Endothelial cell of umbilical vein (primary cell): ENCODE measurements around the gene FAM3A. TPM values are rescaled to one million over a fixed set of nuclear protein-coding genes. Genes with fewer than 3 reads are reported as not detected.

Source experiments
- BruUV-seq: library from RNA; stranded (reverse); fragments of 400-500 nt; replicated peaks from 2 replicates; lab custom pipeline; 2021; lab: Mats Ljungman, UMichigan
- CTCF ChIA-PET: fragments of 300-600, 350-600 bp; sonication (Branson Sonifier 250); formaldehyde crosslinking; loops from one replicate; lab custom pipeline; 2021; ENCODE audit warnings: antibody characterized with exemption, inconsistent platforms; lab: Charles Lee
- POLR2A ChIA-PET: fragments of 300-600, 350-600 bp; sonication (Branson Sonifier 250); formaldehyde crosslinking; loops from one replicate; lab custom pipeline; 2021; ENCODE audit warnings: antibody characterized with exemption, inconsistent platforms; lab: Charles Lee
- DNase-seq: peaks from one replicate; pipeline ENCODE4 v3.0.0-alpha.2; 2011; ENCODE audit warnings: low read depth, low spot score
- FAIRE-seq: peaks from 2 replicates; lab custom pipeline; 2011; peaks lifted over from hg19 to GRCh38; lab: Jason Lieb, UNC
- H2AFZ ChIP-seq: 2 replicates; pipeline ENCODE4 v1.6.0; 2012; ENCODE audit warnings: low read depth, low read length, control low read depth, inconsistent platforms
- H3K27ac ChIP-seq: 2 replicates; pipeline ENCODE4 v1.5.1; 2011; ENCODE audit warnings: low read depth, mild to moderate bottlenecking, control low read depth, low read length, moderate library complexity; ENCODE audit not compliant: insufficient read depth
- H3K27me3 ChIP-seq, 2 experiments: 2 replicates each; pipeline versions ENCODE4 v1.6.0 to v1.6.1; 2011; ENCODE audit warnings: low read length in 2 of 2, mixed read lengths in 1 of 2; ENCODE audit not compliant: control insufficient read depth in 2 of 2, insufficient read depth in 2 of 2
- H3K36me3 ChIP-seq, 2 experiments: 2 replicates in 1 of 2; 3 replicates in 1 of 2; pipeline ENCODE4 v1.5.1; 2011; ENCODE audit warnings: low read length in 2 of 2, mild to moderate bottlenecking in 1 of 2, moderate library complexity in 1 of 2; ENCODE audit not compliant: control insufficient read depth in 2 of 2, insufficient read depth in 2 of 2; ENCODE audit errors: extremely low read depth in 1 of 2
- H3K4me1 ChIP-seq: 3 replicates; pipeline ENCODE4 v1.5.1; 2011; ENCODE audit warnings: mild to moderate bottlenecking, low read length; ENCODE audit not compliant: control insufficient read depth, insufficient read depth; ENCODE audit errors: extremely low read depth
- H3K4me2 ChIP-seq: 2 replicates; pipeline ENCODE4 v1.6.1; 2011; ENCODE audit warnings: low read length, control low read depth, mixed read lengths; ENCODE audit not compliant: insufficient read depth
- H3K4me3 ChIP-seq, 3 experiments: fragments of 200-600 bp in 1 of 3; sonication (generic), shearing (Covaris generic) in 1 of 3; replicated peaks in 1 of 3; 2 replicates each; pipeline ENCODE4 v1.5.1; 2011 to 2016; ENCODE audit warnings: control low read depth in 3 of 3, low read length in 3 of 3, mild to moderate bottlenecking in 2 of 3, inconsistent platforms in 1 of 3, low read depth in 1 of 3, moderate library complexity in 1 of 3; ENCODE audit not compliant: insufficient read depth in 1 of 3
- H3K79me2 ChIP-seq: 2 replicates; pipeline ENCODE4 v1.6.0; 2012; ENCODE audit warnings: low read length, inconsistent platforms; ENCODE audit not compliant: control insufficient read depth, insufficient read depth
- H3K9ac ChIP-seq: replicated peaks from 2 replicates; pipeline ENCODE3; 2011; ENCODE audit warnings: low read length, control low read depth; ENCODE audit not compliant: insufficient read depth; ENCODE audit errors: extremely low read depth
- H3K9me1 ChIP-seq: replicated peaks from 3 replicates; pipeline ENCODE4 v1.6.0; 2011; ENCODE audit warnings: mild to moderate bottlenecking, low read length; ENCODE audit not compliant: control insufficient read depth, insufficient read depth; ENCODE audit errors: extremely low read depth
- H3K9me3 ChIP-seq: replicated peaks from 2 replicates; pipeline ENCODE4 v1.5.1; 2012; ENCODE audit warnings: low read length, inconsistent platforms; ENCODE audit not compliant: control insufficient read depth, insufficient read depth
- H4K20me1 ChIP-seq: replicated peaks from 2 replicates; pipeline ENCODE3; 2011; ENCODE audit warnings: mild to moderate bottlenecking, low read length; ENCODE audit not compliant: control insufficient read depth, insufficient read depth; ENCODE audit errors: extremely low read depth
- EZH2 ChIP-seq: IDR thresholded peaks from 2 replicates; pipeline ENCODE4 v1.6.1; 2012; ENCODE audit warnings: borderline replicate concordance, low read depth, mild to moderate bottlenecking, moderate library complexity, low read length, inconsistent platforms; ENCODE audit not compliant: severe bottlenecking
- FOS ChIP-seq: IDR thresholded peaks from 2 replicates; pipeline ENCODE4 v1.6.1; 2011; ENCODE audit warnings: mild to moderate bottlenecking, low read length, moderate library complexity, borderline replicate concordance; ENCODE audit not compliant: insufficient read depth
- GATA2 ChIP-seq: IDR thresholded peaks from 2 replicates; pipeline ENCODE4 v1.7.0; 2011; ENCODE audit warnings: low read depth, mild to moderate bottlenecking, moderate library complexity, mixed read lengths, low read length; ENCODE audit not compliant: insufficient read length, insufficient read depth
- JUN ChIP-seq: IDR thresholded peaks from 2 replicates; pipeline ENCODE4 v1.6.1; 2011; ENCODE audit warnings: borderline replicate concordance, low read depth; ENCODE audit not compliant: insufficient read length, insufficient read depth
- MYC ChIP-seq: IDR thresholded peaks from one replicate; pipeline ENCODE4 v1.6.1; 2011; ENCODE audit warnings: mild to moderate bottlenecking, low read depth, low read length
- POLR2A ChIP-seq: IDR thresholded peaks from 2 replicates; pipeline ENCODE4 v1.6.1; 2012; ENCODE audit warnings: low read depth, mild to moderate bottlenecking, control low read depth, low read length
- POLR2AphosphoS5 ChIP-seq: IDR thresholded peaks from 2 replicates; pipeline ENCODE4 v1.6.1; 2012; ENCODE audit warnings: low read depth, mild to moderate bottlenecking, control low read depth, low read length, moderate library complexity; ENCODE audit not compliant: insufficient read depth
- dilution Hi-C: fragments of 300-500 bp; cut with MboI; formaldehyde crosslinking; loops from one replicate; pipeline ENCODE4 v1.15.0; 2019; ENCODE audit warnings: low sequenced_read_pairs; ENCODE audit not compliant: extremely low pct_ligation_motif_present
- intact Hi-C: fragments of 100-400 bp; cut with micrococcal nuclease; formaldehyde crosslinking; loops from one replicate; pipeline ENCODE4 v1.10.0; 2022
- polyA plus RNA-seq, 4 experiments: library from polyadenylated mRNA; depleted of rRNA in 3 of 4; stranded (reverse) in 3 of 4; unstranded in 1 of 4; fragments of >200 nt; gene quantifications; 2 replicates each; pipeline versions ENCODE4 v1.2.1 to v1.2.3, GENCODE V29; 2011 to 2012; ENCODE audit warnings: missing spikeins in 1 of 4
- total RNA-seq: library from RNA; stranded (reverse); gene quantifications from 2 replicates; pipeline ENCODE4 v1.2.3, GENCODE V29; 2021
- TF ChIP-seq, protein P1 (sequence below): IDR thresholded peaks from 2 replicates; pipeline ENCODE4 v1.6.1; 2011; ENCODE audit not compliant: insufficient read depth, insufficient read length
- TF ChIP-seq, protein P2 (sequence below), 2 donors: IDR thresholded peaks; 1 replicate in 1 of 2; 2 replicates in 1 of 2; pipeline ENCODE4 v1.5.1; 2011; ENCODE audit warnings: low read length in 2 of 2, mild to moderate bottlenecking in 2 of 2, moderate library complexity in 2 of 2, control low read depth in 1 of 2, inconsistent platforms in 1 of 2, low read depth in 1 of 2; ENCODE audit not compliant: insufficient read depth in 1 of 2; ENCODE audit errors: extremely low read depth in 1 of 2

The FAM3A gene
- total and polyA plus RNA-seq, 2 donors (not counting 3 experiments of a cell fraction or from before 2014, with no cell fraction given), result 32.0 to 42.9 TPM

DNA sequence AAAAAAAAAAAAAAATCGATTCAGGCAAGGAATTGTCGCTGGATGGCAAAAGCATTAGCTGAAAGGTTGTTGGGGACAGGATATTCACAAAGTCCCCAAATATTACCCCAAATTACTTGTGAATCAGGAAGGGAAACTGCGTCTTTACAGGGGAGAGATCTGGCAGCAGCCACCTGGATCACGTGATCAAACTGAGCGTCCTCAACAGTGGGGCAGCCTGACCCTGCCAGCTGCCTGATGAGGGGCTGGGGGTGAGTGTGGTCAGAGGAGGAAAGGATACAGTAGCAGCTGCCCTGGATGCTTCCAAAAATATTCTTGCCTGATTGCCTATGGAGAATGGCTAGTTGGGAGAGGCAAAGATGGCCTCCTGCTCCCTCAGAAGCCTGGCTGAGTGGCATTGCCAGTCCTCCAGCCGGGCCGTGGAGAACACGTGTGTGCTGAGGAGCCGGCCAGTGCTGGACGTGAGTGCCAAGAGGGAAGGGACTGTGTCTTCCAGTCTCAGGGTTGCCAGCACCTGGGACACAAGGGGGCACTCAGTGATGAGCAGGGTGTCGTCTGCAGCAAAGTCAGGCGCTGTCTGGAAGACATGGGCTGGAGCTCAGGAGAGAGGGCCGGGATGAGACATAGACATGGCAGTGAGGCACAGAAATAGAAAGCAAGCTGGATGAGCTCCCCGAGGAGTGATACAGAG is 34.0 kb downstream of the FAM3A start:
- peaks cover 10% of the 10 kb centered on the region for H3K79me2 ChIP-seq
- no peak overlapping the region for H3K27ac ChIP-seq
- POLR2A ChIA-PET, result no interaction called here
- no TSS peak for BruUV-seq
- dilution Hi-C loops, result no loop called here
- no peaks in the 10 kb centered on the region for H3K27me3 ChIP-seq
- TF ChIP-seq, protein P1, sequence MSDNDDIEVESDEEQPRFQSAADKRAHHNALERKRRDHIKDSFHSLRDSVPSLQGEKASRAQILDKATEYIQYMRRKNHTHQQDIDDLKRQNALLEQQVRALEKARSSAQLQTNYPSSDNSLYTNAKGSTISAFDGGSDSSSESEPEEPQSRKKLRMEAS, result no peak
- TF ChIP-seq FOS, result no peak
- TF ChIP-seq GATA2, result no peak
- TF ChIP-seq POLR2A, result no peak
- no peak for TF ChIP-seq JUN
- no peak overlapping the region for H3K9ac ChIP-seq
- no peaks in the 10 kb centered on the region for H3K36me3 ChIP-seq
- intact Hi-C loops, result no loop called here
- DNase-seq, result no peak
- CTCF ChIA-PET, result interaction anchor here (1.0 to 1.4 kb wide), 2 partner anchors 9 to 45 kb away, joined by 3 read pairs; no protein-coding TSS in a partner anchor
- no peak for FAIRE-seq
- peaks cover 12% of the 10 kb centered on the region for H3K4me1 ChIP-seq
- no peak overlapping the region for H2AFZ ChIP-seq
- no peaks in the 10 kb centered on the region for H3K9me3 ChIP-seq
- no peaks in the 10 kb centered on the region for H4K20me1 ChIP-seq
- H3K9me1 ChIP-seq, result no peaks in the 10 kb centered on the region
- no peak overlapping the region for H3K4me3 ChIP-seq
- no peak overlapping the region for H3K4me2 ChIP-seq

DNA sequence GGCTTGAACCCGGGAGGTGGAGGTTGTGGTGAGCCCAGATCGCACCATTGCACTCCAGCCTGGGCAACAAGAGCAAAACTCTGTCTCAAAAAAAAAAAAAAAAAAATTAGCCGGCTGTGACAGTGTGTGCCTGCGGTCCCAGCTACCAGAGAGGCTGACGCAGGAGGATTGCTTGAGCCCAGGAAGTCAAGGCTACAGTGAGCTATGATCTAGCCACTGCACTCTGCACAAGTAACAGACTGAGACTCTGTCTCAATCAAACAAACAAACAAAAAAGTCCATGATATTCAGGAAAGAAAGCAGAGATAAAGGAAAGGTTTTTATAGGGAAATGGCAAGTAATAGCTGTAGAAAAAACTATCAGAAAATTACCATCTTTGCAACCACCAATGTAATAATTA is 34.8 kb downstream of the FAM3A start:
- intact Hi-C loops (no loop called here), dilution Hi-C loops (no loop called here)
- no peaks in the 10 kb centered on the region for H3K36me3 ChIP-seq
- no peak overlapping the region for H2AFZ ChIP-seq
- no peak overlapping the region for H3K9ac ChIP-seq
- H3K79me2 ChIP-seq, result peaks cover 10% of the 10 kb centered on the region
- H3K27me3 ChIP-seq, result no peaks in the 10 kb centered on the region
- FAIRE-seq (no peak), DNase-seq (no peak)
- no peaks in the 10 kb centered on the region for H3K9me3 ChIP-seq
- no peaks in the 10 kb centered on the region for H4K20me1 ChIP-seq
- ChIA-PET CTCF (interaction anchor here (1.0 kb wide), 1 partner anchor 46 kb away, joined by 3 read pairs; no protein-coding TSS in a partner anchor), POLR2A (no interaction called here)
- no peak overlapping the region for H3K4me2 ChIP-seq
- no peak overlapping the region for H3K4me3 ChIP-seq
- no peak overlapping the region for H3K27ac ChIP-seq
- no TSS peak for BruUV-seq
- peaks cover 12% of the 10 kb centered on the region for H3K4me1 ChIP-seq
- no peaks in the 10 kb centered on the region for H3K9me1 ChIP-seq
- TF ChIP-seq POLR2A (no peak), JUN (no peak), MYC (no peak), EZH2 (no peak), FOS (no peak), POLR2AphosphoS5 (no peak), GATA2 (no peak)
- TF ChIP-seq, protein P1, result no peak
- TF ChIP-seq, protein P2, sequence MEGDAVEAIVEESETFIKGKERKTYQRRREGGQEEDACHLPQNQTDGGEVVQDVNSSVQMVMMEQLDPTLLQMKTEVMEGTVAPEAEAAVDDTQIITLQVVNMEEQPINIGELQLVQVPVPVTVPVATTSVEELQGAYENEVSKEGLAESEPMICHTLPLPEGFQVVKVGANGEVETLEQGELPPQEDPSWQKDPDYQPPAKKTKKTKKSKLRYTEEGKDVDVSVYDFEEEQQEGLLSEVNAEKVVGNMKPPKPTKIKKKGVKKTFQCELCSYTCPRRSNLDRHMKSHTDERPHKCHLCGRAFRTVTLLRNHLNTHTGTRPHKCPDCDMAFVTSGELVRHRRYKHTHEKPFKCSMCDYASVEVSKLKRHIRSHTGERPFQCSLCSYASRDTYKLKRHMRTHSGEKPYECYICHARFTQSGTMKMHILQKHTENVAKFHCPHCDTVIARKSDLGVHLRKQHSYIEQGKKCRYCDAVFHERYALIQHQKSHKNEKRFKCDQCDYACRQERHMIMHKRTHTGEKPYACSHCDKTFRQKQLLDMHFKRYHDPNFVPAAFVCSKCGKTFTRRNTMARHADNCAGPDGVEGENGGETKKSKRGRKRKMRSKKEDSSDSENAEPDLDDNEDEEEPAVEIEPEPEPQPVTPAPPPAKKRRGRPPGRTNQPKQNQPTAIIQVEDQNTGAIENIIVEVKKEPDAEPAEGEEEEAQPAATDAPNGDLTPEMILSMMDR (IDR thresholded peaks at IDR 0.05; ENCODE audit: extremely low read depth in 1 of 2, insufficient read depth in 1 of 2, low read depth in 1 of 2, low read length in 2 of 2), result no peak
